HUES48 (cell line): ENCODE data around the gene CRB2.

Experiments used
- H3K27ac ChIP-seq: one replicate; pipeline ENCODE4 v1.7.0; 2013; ENCODE audit warnings: low read depth, low read length, inconsistent platforms
- H3K27me3 ChIP-seq: 2 replicates; pipeline ENCODE4 v1.6.1; 2013; ENCODE audit warnings: mild to moderate bottlenecking, low read length; ENCODE audit not compliant: control insufficient read depth, insufficient read depth
- H3K36me3 ChIP-seq: 2 replicates; pipeline ENCODE4 v1.6.1; 2013; ENCODE audit warnings: low read length; ENCODE audit not compliant: control insufficient read depth, insufficient read depth
- H3K4me1 ChIP-seq: 2 replicates; pipeline ENCODE4 v1.6.1; 2013; ENCODE audit warnings: mild to moderate bottlenecking, low read length; ENCODE audit not compliant: control insufficient read depth, insufficient read depth
- H3K4me3 ChIP-seq: 2 replicates; pipeline ENCODE4 v1.5.1; 2013; ENCODE audit warnings: mild to moderate bottlenecking, low read depth, low read length
- H3K9ac ChIP-seq: 2 replicates; pipeline ENCODE4 v1.6.1; 2013; ENCODE audit warnings: mild to moderate bottlenecking, low read depth, low read length, moderate library complexity
- H3K9me3 ChIP-seq: 2 replicates; pipeline ENCODE4 v1.6.1; 2013; ENCODE audit warnings: low read length; ENCODE audit not compliant: control insufficient read depth, insufficient read depth

The CRB2 gene

GRCh38 chr9:123349691-123350480 lies 6.1 kb upstream of the CRB2 start:
- no peaks in the 10 kb centered on the region for H3K36me3 ChIP-seq
- no peak overlapping the region for H3K9ac ChIP-seq
- H3K27me3 ChIP-seq = no peaks in the 10 kb centered on the region
- no peaks in the 10 kb centered on the region for H3K9me3 ChIP-seq
- peak overlapping the region; percentile 35 for H3K4me3 ChIP-seq
- H3K27ac ChIP-seq = no peak overlapping the region
- 0 out of 2 replicates have a peak, but pooled peaks cover 5% of the 10 kb centered on the region for H3K4me1 ChIP-seq

- peaks cover 8% of the 10 kb centered on the region; the same call in 1 of the 2 replicates for H3K4me1 ChIP-seq
- H3K9me3 ChIP-seq = no peaks in the 10 kb centered on the region
- H3K9ac ChIP-seq = no peak overlapping the region
Measured at GRCh38 chr9:123350590-123351310, 5.2 kb upstream of the CRB2 start.

GRCh38 chr9:123353041-123353440 lies 3.0 kb upstream of the CRB2 start:
- no peak overlapping the region for H3K27ac ChIP-seq
- no peak overlapping the region for H3K4me3 ChIP-seq
- no peaks in the 10 kb centered on the region for H3K9me3 ChIP-seq
- no peaks in the 10 kb centered on the region for H3K36me3 ChIP-seq
- H3K9ac ChIP-seq = no peak overlapping the region
- peaks cover 23% of the 10 kb centered on the region for H3K4me1 ChIP-seq
- 0 out of 2 replicates have a peak, but pooled peaks cover 3% of the 10 kb centered on the region for H3K27me3 ChIP-seq

More at GRCh38 chr9:123350590-123351310, 5.2 kb upstream of the CRB2 start:
- H3K4me3 ChIP-seq = no peak overlapping the region
- no peaks in the 10 kb centered on the region for H3K27me3 ChIP-seq
- no peak overlapping the region for H3K27ac ChIP-seq
- no peaks in the 10 kb centered on the region for H3K36me3 ChIP-seq

- H3K4me1 ChIP-seq = peaks cover 32% of the 10 kb centered on the region
- H3K27ac ChIP-seq = no peak overlapping the region
- 0 out of 2 replicates have a peak, but pooled peaks cover 3% of the 10 kb centered on the region for H3K27me3 ChIP-seq
- no peaks in the 10 kb centered on the region for H3K9me3 ChIP-seq
- H3K9ac ChIP-seq = no peak overlapping the region
- H3K36me3 ChIP-seq = no peaks in the 10 kb centered on the region
- H3K4me3 ChIP-seq = no peak overlapping the region
Measured at GRCh38 chr9:123353984-123354591, 1.9 kb upstream of the CRB2 start.

GRCh38 chr9:123354806-123355508 lies 1.0 kb upstream of the CRB2 start:
- peak overlapping the region; percentile 17 for H3K27ac ChIP-seq
- no peak overlapping the region for H3K9ac ChIP-seq
- peaks cover 40% of the 10 kb centered on the region for H3K4me1 ChIP-seq
- no peak overlapping the region for H3K4me3 ChIP-seq
- H3K36me3 ChIP-seq = no peaks in the 10 kb centered on the region
- H3K27me3 ChIP-seq = 0 out of 2 replicates have a peak, but pooled peaks cover 3% of the 10 kb centered on the region
- no peaks in the 10 kb centered on the region for H3K9me3 ChIP-seq

GRCh38 chr9:123356851-123357742 lies 1.1 kb downstream of the CRB2 start:
- Histone ChIP-seq H3K36me3 (no peaks in the 10 kb centered on the region), H3K9me3 (no peaks in the 10 kb centered on the region), H3K4me1 (peaks cover 51% of the 10 kb centered on the region), H3K4me3 (peak overlapping the region; percentile 52; the same call in 1 of the 2 replicates), H3K27me3 (0 out of 2 replicates have a peak, but pooled peaks cover 3% of the 10 kb centered on the region), H3K9ac (no peak overlapping the region), H3K27ac (peak overlapping the region; percentile 44)

- peak overlapping the region; percentile 44 for H3K27ac ChIP-seq
Measured at GRCh38 chr9:123357743-123358059, 1.7 kb downstream of the CRB2 start.

GRCh38 chr9:123358181-123358905 lies 2.3 kb downstream of the CRB2 start:
- Histone ChIP-seq H3K9ac (no peak overlapping the region), H3K27me3 (0 out of 2 replicates have a peak, but pooled peaks cover 3% of the 10 kb centered on the region), H3K27ac (peak overlapping the region; percentile 78), H3K4me1 (peaks cover 51% of the 10 kb centered on the region), H3K4me3 (peak overlapping the region; percentile 23; the same call in 1 of the 2 replicates), H3K9me3 (no peaks in the 10 kb centered on the region), H3K36me3 (no peaks in the 10 kb centered on the region)

More at GRCh38 chr9:123357743-123358059, 1.7 kb downstream of the CRB2 start:
- H3K4me3 ChIP-seq = no peak overlapping the region
- no peaks in the 10 kb centered on the region for H3K36me3 ChIP-seq
- H3K9me3 ChIP-seq = no peaks in the 10 kb centered on the region
- no peak overlapping the region for H3K9ac ChIP-seq
- H3K4me1 ChIP-seq = peaks cover 51% of the 10 kb centered on the region
- 0 out of 2 replicates have a peak, but pooled peaks cover 3% of the 10 kb centered on the region for H3K27me3 ChIP-seq

GRCh38 chr9:123359106-123359505 lies 3.1 kb downstream of the CRB2 start:
- Histone ChIP-seq H3K9me3 (no peaks in the 10 kb centered on the region), H3K27me3 (0 out of 2 replicates have a peak, but pooled peaks cover 3% of the 10 kb centered on the region), H3K9ac (no peak overlapping the region), H3K4me3 (no peak overlapping the region), H3K4me1 (peaks cover 51% of the 10 kb centered on the region), H3K27ac (peak overlapping the region; percentile 78), H3K36me3 (no peaks in the 10 kb centered on the region)
